ENCODE results near the gene GRK4. TPM values are rescaled to one million over a fixed set of nuclear protein-coding genes. Genes with fewer than 3 reads are reported as not detected.
"Not testable (repeated sequence)": the region's sequence is repeated elsewhere in the genome, so short reads cannot be mapped to it uniquely, and the experiment has no call there.

The GRK4 gene
- polyA plus RNA-seq, 1 experiment: 3.7 TPM

DNA sequence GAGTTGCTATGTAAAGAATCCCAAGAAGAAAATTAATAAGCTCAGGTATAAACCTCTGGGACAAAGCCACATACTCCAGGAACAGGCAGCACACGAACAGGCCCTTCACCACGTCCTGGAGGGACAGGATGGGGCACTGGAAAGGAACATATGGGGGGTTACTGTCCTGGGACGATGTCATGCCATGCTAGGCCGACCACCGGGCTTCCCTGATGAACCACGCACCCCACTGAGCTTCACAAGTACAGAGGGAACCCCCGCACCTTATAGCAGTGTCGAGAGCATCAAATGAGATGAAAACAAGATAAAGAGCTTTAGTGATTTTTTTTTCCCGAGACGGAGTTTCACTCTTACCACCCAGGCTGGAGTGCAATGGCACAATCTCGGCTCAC, 19.3 kb upstream of the GRK4 start:
- DNase-seq (ENCODE audit: low read depth, low spot score): no peak
- ChIA-PET POLR2A (interaction anchor here (1.9 kb wide), 1 partner anchor 9 kb away, joined by 4 read pairs; no protein-coding TSS in a partner anchor), CTCF (no interaction called here)
- TF ChIP-seq, protein P1, sequence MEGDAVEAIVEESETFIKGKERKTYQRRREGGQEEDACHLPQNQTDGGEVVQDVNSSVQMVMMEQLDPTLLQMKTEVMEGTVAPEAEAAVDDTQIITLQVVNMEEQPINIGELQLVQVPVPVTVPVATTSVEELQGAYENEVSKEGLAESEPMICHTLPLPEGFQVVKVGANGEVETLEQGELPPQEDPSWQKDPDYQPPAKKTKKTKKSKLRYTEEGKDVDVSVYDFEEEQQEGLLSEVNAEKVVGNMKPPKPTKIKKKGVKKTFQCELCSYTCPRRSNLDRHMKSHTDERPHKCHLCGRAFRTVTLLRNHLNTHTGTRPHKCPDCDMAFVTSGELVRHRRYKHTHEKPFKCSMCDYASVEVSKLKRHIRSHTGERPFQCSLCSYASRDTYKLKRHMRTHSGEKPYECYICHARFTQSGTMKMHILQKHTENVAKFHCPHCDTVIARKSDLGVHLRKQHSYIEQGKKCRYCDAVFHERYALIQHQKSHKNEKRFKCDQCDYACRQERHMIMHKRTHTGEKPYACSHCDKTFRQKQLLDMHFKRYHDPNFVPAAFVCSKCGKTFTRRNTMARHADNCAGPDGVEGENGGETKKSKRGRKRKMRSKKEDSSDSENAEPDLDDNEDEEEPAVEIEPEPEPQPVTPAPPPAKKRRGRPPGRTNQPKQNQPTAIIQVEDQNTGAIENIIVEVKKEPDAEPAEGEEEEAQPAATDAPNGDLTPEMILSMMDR (IDR thresholded peaks at IDR 0.05; ENCODE audit: low read depth, low read length): no peak
- Histone ChIP-seq H3K27me3 (ENCODE audit: control insufficient read depth, insufficient read depth, low read length) (no peaks in the 10 kb centered on the region), H3K9me3 (ENCODE audit: control insufficient read depth, insufficient read depth, low read length) (peaks cover 8% of the 10 kb centered on the region; the same call in 1 of the 2 replicates), H3K4me3 (ENCODE audit: low read depth, low read length) (no peak overlapping the region), H3K27ac (ENCODE audit: low read depth, low read length) (no peak overlapping the region)

DNA sequence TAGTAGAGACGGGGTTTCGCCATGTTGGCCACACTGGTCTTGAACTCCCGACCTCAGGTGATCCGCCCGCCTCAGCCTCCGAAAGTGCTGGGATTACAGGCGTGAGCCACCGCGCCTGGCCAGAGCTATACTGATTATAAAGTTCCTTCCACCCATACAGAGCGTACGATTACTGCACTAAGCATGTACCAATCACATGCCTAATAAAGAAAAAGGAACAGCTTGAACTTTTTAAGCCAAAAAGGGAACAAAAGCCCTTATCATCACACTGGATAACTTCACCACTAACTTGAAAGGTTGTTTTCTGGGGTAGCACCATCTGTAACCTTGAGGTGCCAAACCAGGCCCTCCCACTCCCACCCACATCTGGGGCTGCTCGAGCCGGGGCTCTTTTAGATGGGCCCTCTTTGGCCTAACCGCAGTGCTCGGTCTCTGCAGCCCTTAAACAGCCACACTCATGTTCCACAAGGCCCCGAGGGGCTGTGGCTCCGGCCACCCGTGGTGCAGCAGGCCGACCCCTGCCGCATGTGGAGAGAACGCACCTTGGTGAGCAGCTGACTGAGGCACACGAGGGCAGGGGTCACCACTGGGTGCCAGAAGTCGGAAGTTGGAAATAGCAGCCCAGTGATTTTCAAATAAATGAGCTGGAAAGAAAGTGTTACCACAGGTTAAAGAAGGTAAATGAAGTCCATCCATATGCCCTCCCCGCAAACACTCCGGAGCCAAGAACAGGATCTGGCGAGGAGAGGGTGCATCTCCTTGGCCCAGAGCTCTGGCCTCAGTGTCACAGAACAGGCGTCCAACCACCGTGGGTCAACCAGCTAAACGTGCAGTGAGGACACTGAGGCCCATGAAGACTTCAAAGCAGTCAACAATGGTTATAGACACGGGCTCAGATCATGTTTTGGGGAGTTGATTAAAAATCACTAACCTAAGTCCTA, 18.5 kb upstream of the GRK4 start:
- DNase-seq (ENCODE audit: low read depth, low spot score): no peak
- Histone ChIP-seq H3K4me3 (ENCODE audit: low read depth, low read length) (no peak overlapping the region), H3K9me3 (ENCODE audit: control insufficient read depth, insufficient read depth, low read length) (peaks cover 1% of the 10 kb centered on the region; the same call in 1 of the 2 replicates), H3K27ac (ENCODE audit: low read depth, low read length) (no peak overlapping the region), H3K27me3 (ENCODE audit: control insufficient read depth, insufficient read depth, low read length) (no peaks in the 10 kb centered on the region)
- POLR2A ChIA-PET: interaction anchor here (1.9 kb wide), 1 partner anchor 9 kb away, joined by 4 read pairs; no protein-coding TSS in a partner anchor
- CTCF ChIA-PET: interaction anchor here (0.8 kb wide), 1 partner anchor 181 kb away, joined by 4 read pairs; no protein-coding TSS in a partner anchor
- TF ChIP-seq, protein P1 (IDR thresholded peaks at IDR 0.05; ENCODE audit: low read depth, low read length): no peak

DNA sequence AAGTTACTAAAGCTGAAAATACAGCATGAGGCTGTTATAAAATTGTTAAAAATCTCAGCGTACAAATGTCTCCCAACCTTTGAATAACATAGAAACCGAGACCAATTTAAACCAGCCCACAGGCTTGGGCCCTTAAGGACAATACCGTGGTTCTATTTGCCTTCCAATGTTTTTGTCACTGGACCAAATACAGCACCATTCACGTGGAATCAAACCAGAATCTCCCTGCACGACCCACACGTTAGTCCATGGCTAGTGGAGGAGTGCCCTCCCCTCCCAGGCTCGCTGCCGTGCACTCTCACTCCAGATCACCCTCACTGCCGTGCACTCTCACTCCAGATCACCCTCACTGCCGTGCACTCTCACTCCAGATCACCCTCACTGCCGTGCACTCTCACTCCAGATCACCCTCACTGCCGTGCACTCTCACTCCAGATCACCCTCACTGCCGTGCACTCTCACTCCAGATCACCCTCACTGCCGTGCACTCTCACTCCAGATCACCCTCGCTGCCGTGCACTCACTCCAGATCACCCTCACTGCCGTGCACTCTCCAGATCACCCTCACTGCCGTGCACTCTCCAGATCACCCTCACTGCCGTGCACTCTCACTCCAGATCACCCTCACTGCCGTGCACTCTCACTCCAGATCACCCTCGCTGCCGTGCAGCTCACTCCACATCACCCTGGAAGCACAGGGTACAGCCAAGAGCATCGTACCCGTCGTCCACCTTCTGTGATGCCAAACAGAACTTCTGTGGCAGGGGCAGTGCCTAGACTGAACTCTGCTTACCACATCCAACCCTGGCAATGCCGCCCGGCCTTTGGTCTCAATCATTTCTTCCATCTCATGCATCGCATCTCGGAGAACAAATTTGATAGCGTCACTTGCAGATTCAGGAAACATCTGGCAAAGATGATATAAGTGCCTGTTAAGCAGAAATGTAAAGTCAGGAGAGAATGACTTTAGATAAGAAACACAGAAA, 17.5 kb upstream of the GRK4 start:
- not testable (repeated sequence) for H3K27ac ChIP-seq (ENCODE audit: low read depth, low read length); H3K9me3 ChIP-seq (ENCODE audit: control insufficient read depth, insufficient read depth, low read length); H3K27me3 ChIP-seq (ENCODE audit: control insufficient read depth, insufficient read depth, low read length); H3K4me3 ChIP-seq (ENCODE audit: low read depth, low read length); DNase-seq (ENCODE audit: low read depth, low spot score)
- CTCF ChIA-PET: interaction anchor here (0.8 kb wide), 1 partner anchor 182 kb away, joined by 4 read pairs; no protein-coding TSS in a partner anchor
- POLR2A ChIA-PET: interaction anchor here (1.9 kb wide), 1 partner anchor 11 kb away, joined by 4 read pairs; no protein-coding TSS in a partner anchor

DNA sequence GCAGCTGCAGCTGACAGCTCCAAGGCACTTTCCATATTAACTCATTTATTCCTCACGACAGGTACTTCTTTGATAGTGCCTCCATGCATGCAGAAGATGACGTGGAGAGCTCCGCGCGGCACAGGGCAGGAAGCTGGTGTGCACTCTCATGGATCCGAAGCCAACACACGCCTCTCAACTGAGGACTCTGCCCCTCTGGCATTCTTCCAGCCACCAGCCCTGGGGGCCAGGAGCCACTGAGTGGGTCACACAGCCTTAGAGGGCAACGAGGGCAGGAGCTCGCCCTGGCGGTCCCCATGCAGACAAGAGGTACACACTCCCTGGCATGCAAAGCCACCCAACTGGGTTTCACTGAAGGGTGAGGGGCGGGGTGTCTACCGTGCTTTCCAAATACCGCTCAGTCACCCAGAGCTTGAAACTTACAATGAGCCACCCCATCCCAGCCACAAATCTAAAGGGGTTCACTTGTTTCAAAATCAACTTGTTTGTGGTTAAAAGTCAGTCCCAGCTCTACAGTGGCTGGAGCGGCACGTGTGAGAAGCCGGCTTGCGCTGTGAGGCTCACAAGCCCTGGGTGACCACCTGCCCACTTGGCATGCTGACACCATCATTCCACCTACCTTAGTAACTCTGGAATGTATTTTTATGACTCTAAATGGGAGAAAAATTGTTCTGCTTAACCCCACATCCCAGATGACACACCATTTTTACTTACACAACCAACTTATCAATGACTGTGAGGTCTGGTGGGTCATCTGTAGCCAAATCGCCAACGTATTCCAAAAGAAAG, 16.4 kb upstream of the GRK4 start:
- H3K9me3 ChIP-seq (ENCODE audit: control insufficient read depth, insufficient read depth, low read length): no peaks in the 10 kb centered on the region; the same call in 1 of the 2 replicates
- TF ChIP-seq, protein P1 (IDR thresholded peaks at IDR 0.05; ENCODE audit: low read depth, low read length): no peak
- no peaks in the 10 kb centered on the region for H3K27me3 ChIP-seq (ENCODE audit: control insufficient read depth, insufficient read depth, low read length)
- H3K4me3 ChIP-seq (ENCODE audit: low read depth, low read length): no peak overlapping the region
- POLR2A ChIA-PET: no interaction called here
- H3K27ac ChIP-seq (ENCODE audit: low read depth, low read length): no peak overlapping the region
- CTCF ChIA-PET: no interaction called here
- no peak for DNase-seq (ENCODE audit: low read depth, low spot score)

DNA sequence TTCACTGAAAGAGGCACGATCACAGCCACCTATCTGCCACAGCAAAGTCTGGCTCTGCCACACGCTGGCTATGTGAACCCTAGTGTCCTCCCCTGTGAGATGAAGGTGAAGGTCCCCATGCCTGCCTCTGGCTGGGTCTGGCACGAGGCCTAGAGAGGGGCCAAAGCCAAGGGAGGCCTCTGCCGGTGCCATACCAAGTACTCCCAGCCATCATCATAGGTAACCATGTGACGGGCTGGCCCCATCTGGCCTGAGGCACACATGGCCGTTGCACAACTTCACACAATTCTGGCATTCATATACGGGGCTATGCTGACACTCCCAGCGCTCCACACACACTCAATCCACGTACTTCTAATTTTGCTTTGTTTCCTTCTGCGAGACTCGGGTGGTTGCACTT, 15.4 kb upstream of the GRK4 start:
- CTCF ChIA-PET: no interaction called here
- no peaks in the 10 kb centered on the region; the same call in 1 of the 2 replicates for H3K9me3 ChIP-seq (ENCODE audit: control insufficient read depth, insufficient read depth, low read length)
- no peak for DNase-seq (ENCODE audit: low read depth, low spot score)
- no peak overlapping the region for H3K27ac ChIP-seq (ENCODE audit: low read depth, low read length)
- H3K27me3 ChIP-seq (ENCODE audit: control insufficient read depth, insufficient read depth, low read length): no peaks in the 10 kb centered on the region
- H3K4me3 ChIP-seq (ENCODE audit: low read depth, low read length): no peak overlapping the region
- TF ChIP-seq, protein P1 (IDR thresholded peaks at IDR 0.05; ENCODE audit: low read depth, low read length): no peak
- POLR2A ChIA-PET: no interaction called here

Data from AG04450 (cell line).